Stimulated activated naive B cell treated with anti-CD40 and anti-IgM and Interleukin-4, amounts not matched to agents 10 μg/mL and 1 μg/mL and 100 μg/mL, for 72 hours (primary cell): Measurements from ENCODE around the gene PCDH1.
"Not testable (repeated sequence)": the region's sequence is repeated elsewhere in the genome, so short reads cannot be mapped to it uniquely, and the experiment has no call there.

Source experiments
- ATAC-seq, 2 donors: fragments of 150-1000 bp; cut with Tn5 transposase; replicated peaks; 2 replicates each; pipeline ENCODE4 v1.10.0; 2021; ENCODE audit warnings: moderate library complexity in 1 of 2
- DNase-seq: peaks from one replicate; pipeline ENCODE4 v3.0.0; 2021
- H3K27ac Mint-ChIP-seq: one replicate; pipeline ENCODE4 v1.8.0; 2022; ENCODE audit warnings: mild to moderate bottlenecking, mixed read lengths
- H3K27me3 Mint-ChIP-seq, 2 donors: one replicate each; pipeline ENCODE4 v1.8.0; 2022; ENCODE audit warnings: mixed read lengths in 2 of 2
- H3K36me3 Mint-ChIP-seq, 2 donors: one replicate each; pipeline ENCODE4 v1.8.0; 2022; ENCODE audit warnings: mixed read lengths in 2 of 2, mild to moderate bottlenecking in 1 of 2
- H3K4me1 Mint-ChIP-seq, 2 donors: one replicate each; pipeline ENCODE4 v1.8.0; 2022; ENCODE audit warnings: mixed read lengths in 2 of 2, mild to moderate bottlenecking in 1 of 2
- H3K4me3 Mint-ChIP-seq, 2 donors: one replicate each; pipeline ENCODE4 v1.8.0; 2022; ENCODE audit warnings: mild to moderate bottlenecking in 2 of 2, mixed read lengths in 2 of 2, moderate library complexity in 1 of 2
- H3K9me3 Mint-ChIP-seq, 2 donors: one replicate each; pipeline ENCODE4 v1.8.0; 2022; ENCODE audit warnings: mixed read lengths in 2 of 2, mild to moderate bottlenecking in 1 of 2

The PCDH1 gene

DNA sequence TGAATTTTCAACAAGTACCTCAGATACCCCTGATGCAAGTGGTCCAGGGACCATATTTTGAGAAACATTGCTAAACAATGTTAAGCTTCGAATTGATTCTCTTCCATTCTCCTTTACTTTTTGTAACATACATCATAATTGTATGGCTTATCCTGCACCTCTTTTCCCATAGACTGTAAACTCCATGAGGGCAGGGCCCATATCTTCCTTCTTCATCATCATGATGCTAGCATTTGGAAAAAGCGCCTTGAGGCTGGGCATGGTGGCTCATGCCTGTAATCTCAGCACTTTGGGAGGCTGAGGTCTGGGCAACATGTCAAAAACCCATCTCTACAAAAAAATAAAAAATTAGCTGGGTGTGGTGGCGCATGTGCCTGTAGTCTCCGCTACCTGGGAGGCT lies 31.0 kb upstream of the PCDH1 start:
- no peak overlapping the region for H3K27ac Mint-ChIP-seq
- peaks cover 0 to 1% of the 10 kb centered on the region in 2 donors for H3K36me3 Mint-ChIP-seq
- peaks cover 7 to 21% of the 10 kb centered on the region in 2 donors for H3K27me3 Mint-ChIP-seq
- ATAC-seq (no peak), DNase-seq (no peak)
- peaks cover 9 to 10% of the 10 kb centered on the region in 2 donors for H3K4me1 Mint-ChIP-seq
- H3K4me3 Mint-ChIP-seq, result no peak overlapping the region
- no peaks in the 10 kb centered on the region for H3K9me3 Mint-ChIP-seq

DNA sequence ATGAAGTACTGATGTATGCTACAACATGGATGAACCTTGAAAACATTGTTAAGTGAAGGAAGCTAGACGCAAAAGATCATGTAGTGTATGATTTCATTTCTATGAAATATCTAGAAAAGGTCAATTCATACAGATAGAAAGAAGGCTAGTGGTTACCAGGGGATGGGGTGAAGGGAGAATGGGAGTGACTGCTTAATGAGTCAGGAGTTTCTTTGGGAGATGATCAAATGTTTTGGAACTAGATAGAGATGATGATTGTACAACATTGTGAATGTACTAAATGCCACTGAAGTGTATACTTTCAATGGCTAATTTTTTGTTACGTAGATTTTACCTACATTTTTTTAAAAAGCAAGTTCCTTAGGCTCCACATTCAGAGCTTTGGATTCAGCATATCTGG lies 30.6 kb upstream of the PCDH1 start:
- peaks cover 8 to 10% of the 10 kb centered on the region in 2 donors for H3K4me1 Mint-ChIP-seq
- no peak overlapping the region for H3K4me3 Mint-ChIP-seq
- peaks cover 7 to 21% of the 10 kb centered on the region in 2 donors for H3K27me3 Mint-ChIP-seq
- H3K9me3 Mint-ChIP-seq, result no peaks in the 10 kb centered on the region
- ATAC-seq (no peak), DNase-seq (no peak)
- H3K27ac Mint-ChIP-seq, result no peak overlapping the region
- peaks cover 0 to 1% of the 10 kb centered on the region in 2 donors for H3K36me3 Mint-ChIP-seq

DNA sequence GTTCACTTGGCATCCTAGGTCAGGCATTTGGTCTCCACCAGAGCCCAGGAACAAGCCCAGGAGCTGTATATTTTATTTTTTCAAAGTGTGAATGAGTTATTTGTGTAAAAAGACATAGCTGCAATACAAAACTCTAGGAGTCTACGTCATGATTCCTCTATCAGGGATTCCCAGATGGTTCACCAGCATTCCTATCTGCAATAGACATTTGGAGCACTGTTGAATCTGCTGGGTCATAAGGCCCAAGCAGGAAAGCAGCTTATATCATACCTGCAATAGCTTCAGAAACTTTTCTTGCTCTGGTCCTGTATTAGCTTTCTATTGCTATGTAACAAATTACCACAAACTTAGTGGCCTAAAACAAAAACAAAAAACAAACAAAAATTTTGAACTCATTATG lies 28.8 kb upstream of the PCDH1 start:
- Mint-ChIP-seq H3K4me1 (peaks cover 0 to 2% of the 10 kb centered on the region in 2 donors), H3K4me3 (no peak overlapping the region), H3K27ac (no peak overlapping the region), H3K27me3 (peaks cover 7 to 23% of the 10 kb centered on the region in 2 donors), H3K36me3 (peaks cover 0 to 1% of the 10 kb centered on the region in 2 donors), H3K9me3 (no peaks in the 10 kb centered on the region)
- ATAC-seq (no peak), DNase-seq (no peak)

DNA sequence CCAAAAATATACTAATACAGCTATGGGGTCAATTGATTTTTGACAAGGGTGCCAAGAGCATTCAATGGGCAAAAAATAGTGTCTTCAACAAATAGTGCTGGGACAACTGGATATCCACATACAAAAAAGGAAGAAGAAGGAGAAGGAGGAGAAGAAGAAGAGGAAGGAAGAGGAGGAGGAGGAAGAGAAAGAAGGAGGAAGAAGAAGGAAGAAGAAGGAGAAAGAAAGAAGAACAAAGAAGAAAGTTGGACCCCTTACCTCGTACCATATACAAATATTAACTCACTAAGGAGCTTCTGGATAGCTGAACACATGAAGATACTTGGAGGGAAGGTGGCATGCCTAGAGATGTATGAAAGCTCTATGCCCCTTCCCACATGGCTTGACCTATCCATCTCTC lies 28.3 kb upstream of the PCDH1 start:
- ATAC-seq (no peak), DNase-seq (no peak)
- peaks cover 9 to 27% of the 10 kb centered on the region in 2 donors for H3K27me3 Mint-ChIP-seq
- H3K4me1 Mint-ChIP-seq, result peaks cover 0 to 2% of the 10 kb centered on the region in 2 donors
- H3K27ac Mint-ChIP-seq, result no peak overlapping the region
- H3K36me3 Mint-ChIP-seq, result peaks cover 0 to 1% of the 10 kb centered on the region in 2 donors
- H3K4me3 Mint-ChIP-seq, result no peak overlapping the region
- H3K9me3 Mint-ChIP-seq, result no peaks in the 10 kb centered on the region

DNA sequence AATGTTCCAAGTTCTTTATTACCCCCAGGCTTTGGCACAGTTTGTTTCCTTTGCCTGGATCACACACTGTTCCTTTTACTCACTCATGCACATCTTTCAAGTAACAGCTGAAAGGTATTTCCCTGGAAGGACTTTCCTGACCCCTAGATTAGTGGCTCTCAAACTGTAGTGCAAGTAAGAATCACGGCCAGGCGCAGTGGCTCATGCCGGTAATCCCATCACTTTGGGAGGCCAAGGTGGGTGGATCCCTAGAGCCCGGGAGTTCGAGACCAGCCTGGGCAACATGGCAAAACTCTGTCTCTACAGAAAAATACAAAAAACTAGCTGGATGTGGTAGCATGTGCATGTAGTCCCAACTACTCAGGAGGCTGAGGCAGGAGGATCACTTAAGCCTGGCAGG lies 26.3 kb upstream of the PCDH1 start:
- Mint-ChIP-seq H3K4me3 (no peak overlapping the region), H3K4me1 (peaks cover 0 to 2% of the 10 kb centered on the region in 2 donors), H3K27me3 (peaks cover 5 to 24% of the 10 kb centered on the region in 2 donors), H3K27ac (no peak overlapping the region), H3K36me3 (peaks cover 0 to 1% of the 10 kb centered on the region in 2 donors), H3K9me3 (no peaks in the 10 kb centered on the region)
- no peak for ATAC-seq
- no peak for DNase-seq

DNA sequence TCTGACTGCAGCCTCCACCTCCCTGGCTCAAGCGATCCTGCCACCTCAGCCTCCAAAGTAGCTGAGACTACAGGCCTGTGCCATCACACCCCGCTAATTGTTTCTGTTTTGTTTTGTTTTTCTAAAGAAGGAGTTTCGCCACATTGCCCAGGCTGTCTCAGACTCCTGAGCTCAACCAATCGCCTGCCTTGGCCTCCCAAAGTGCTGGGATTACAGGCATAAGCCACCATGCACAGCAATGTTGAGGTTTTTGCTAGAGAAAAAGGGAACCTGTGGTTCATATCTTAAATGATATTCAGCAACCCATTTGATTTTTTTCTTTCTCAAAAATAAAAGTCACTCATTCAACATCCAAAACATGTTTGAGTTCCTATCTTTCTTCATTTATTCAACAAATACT lies 25.1 kb upstream of the PCDH1 start:
- H3K27ac Mint-ChIP-seq, result no peak overlapping the region
- H3K9me3 Mint-ChIP-seq, result no peaks in the 10 kb centered on the region
- DNase-seq (no peak), ATAC-seq (no peak)
- H3K36me3 Mint-ChIP-seq, result peaks cover 0 to 1% of the 10 kb centered on the region in 2 donors
- H3K4me3 Mint-ChIP-seq, result no peak overlapping the region
- peaks cover 0 to 2% of the 10 kb centered on the region in 2 donors for H3K4me1 Mint-ChIP-seq
- peaks cover 5 to 24% of the 10 kb centered on the region in 2 donors for H3K27me3 Mint-ChIP-seq

DNA sequence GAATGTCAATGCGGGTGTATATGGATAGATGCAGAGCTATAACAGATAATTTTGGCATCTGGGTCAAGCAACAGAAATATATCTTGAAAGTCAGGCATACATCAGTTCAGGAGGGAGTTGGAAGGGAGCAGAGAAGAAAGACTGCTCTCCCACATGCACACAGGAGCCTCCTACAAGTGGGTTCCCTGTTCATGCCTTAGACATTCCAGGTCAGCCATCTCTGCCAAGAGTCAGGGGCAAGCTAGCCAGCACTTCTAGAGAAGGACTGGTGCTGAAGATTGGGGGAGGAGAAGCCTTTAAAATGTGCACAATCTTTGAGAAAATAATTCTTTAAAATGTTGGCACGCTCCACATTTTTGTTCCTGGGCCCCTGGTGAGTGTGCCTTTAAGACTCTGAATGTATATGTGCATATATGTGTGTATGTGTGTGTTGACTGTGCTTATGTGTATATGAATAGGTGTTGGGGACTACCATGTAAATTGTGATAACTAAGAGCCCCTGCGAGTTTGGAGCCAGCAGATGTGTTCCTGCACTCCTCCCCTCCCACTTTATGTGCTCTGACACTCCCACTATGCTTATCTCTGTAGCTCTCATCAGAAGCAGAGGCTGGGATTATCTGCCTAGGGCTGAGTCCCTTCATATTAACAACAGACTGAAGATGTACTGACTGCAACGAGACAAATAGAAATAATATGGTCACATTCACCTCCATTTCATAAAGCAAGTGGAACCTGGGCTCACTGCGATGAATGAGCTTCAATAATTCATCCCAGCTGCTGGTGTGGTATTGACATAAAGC lies 24.0 kb upstream of the PCDH1 start:
- ATAC-seq (no peak), DNase-seq (no peak)
- Mint-ChIP-seq H3K9me3 (no peaks in the 10 kb centered on the region), H3K27me3 (peaks cover 5 to 24% of the 10 kb centered on the region in 2 donors), H3K4me3 (no peak overlapping the region), H3K27ac (no peak overlapping the region), H3K4me1 (peaks cover 0 to 2% of the 10 kb centered on the region in 2 donors), H3K36me3 (peaks cover 0 to 1% of the 10 kb centered on the region in 2 donors)

DNA sequence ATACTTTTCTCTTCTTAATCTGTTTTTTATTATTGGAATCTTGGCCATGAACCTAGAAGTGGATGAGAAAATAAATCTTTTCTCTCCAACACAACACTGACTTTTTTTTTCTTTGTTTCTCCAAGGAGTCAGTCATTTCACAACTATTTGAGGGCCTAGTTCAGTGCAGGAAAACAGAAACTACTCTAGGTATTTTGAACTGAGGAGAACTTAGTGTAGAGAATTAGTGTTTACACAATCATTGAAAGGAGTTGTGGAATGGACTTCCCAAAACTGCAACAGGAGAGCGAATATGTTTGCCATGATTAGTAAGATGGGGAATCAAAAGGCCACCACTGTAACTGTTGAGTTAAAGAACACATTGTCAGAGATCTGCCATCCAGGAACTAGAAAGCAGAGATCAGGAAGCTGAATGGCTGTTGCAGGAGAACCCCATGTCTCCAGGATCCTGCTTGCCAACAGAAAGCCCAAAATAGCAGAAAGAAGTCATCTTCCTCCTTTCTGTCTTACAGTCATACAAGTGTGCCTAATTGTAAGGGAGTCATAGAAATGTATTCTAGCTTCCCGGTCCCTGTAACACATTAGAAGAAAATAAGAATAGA lies 20.3 kb upstream of the PCDH1 start:
- no peaks in the 10 kb centered on the region for H3K4me1 Mint-ChIP-seq
- no peaks in the 10 kb centered on the region for H3K36me3 Mint-ChIP-seq

DNA sequence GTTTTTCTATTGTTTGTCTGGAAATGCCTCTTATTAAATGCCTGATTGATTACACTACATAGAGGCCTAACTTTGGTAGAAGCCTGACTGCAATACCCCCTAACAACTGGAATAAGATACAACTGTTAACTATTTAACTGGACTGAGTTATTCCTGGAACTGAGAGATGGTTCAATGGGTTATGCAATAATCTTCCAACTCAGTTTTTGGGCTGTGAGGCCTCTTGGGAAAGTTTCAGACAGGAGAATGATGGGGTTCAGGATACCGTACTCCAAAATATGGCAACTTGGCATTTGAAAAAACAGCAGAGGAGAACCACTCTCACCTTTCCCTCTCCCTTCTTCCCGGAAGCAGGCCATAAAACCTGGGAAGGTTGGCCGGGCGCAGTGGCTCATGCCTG lies 19.2 kb upstream of the PCDH1 start:
- no peak overlapping the region for H3K4me3 Mint-ChIP-seq
- no peaks in the 10 kb centered on the region for H3K4me1 Mint-ChIP-seq
- H3K27ac Mint-ChIP-seq, result no peak overlapping the region
- DNase-seq (no peak), ATAC-seq (no peak)
- no peaks in the 10 kb centered on the region for H3K36me3 Mint-ChIP-seq
- H3K9me3 Mint-ChIP-seq, result no peaks in the 10 kb centered on the region
- peaks cover 9 to 19% of the 10 kb centered on the region in 2 donors for H3K27me3 Mint-ChIP-seq

More for the DNA sequence above, 20.3 kb upstream of the PCDH1 start:
- Mint-ChIP-seq H3K4me3 (no peak overlapping the region), H3K9me3 (no peaks in the 10 kb centered on the region), H3K27me3 (peaks cover 9 to 30% of the 10 kb centered on the region in 2 donors), H3K27ac (no peak overlapping the region)
- no peak for DNase-seq
- no peak for ATAC-seq

DNA sequence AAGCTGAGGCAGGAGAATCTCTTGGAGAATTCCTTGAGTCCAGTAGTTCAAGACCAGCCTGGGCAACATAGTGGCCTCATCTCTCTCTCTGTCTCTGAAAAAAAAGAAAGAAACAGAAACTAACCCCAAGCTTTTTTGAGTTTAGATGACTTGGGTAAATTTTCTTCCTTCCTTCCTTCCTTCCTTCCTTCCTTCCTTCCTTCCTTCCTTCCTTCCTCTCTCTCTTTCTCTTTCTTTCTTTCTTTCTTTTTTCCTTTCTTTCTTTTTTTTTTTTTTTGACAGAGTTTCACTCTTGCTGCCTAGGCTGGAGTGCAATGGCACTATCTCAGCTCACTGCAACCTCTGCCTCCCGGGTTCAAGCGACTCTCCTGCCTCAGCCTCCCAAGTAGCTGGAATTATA lies 12.2 kb upstream of the PCDH1 start:
- not testable (repeated sequence) for DNase-seq, H3K36me3 Mint-ChIP-seq, H3K4me3 Mint-ChIP-seq, H3K9me3 Mint-ChIP-seq, H3K27ac Mint-ChIP-seq, H3K4me1 Mint-ChIP-seq, ATAC-seq
- H3K27me3 Mint-ChIP-seq, result peaks cover 25 to 27% of the 10 kb centered on the region in 2 donors

DNA sequence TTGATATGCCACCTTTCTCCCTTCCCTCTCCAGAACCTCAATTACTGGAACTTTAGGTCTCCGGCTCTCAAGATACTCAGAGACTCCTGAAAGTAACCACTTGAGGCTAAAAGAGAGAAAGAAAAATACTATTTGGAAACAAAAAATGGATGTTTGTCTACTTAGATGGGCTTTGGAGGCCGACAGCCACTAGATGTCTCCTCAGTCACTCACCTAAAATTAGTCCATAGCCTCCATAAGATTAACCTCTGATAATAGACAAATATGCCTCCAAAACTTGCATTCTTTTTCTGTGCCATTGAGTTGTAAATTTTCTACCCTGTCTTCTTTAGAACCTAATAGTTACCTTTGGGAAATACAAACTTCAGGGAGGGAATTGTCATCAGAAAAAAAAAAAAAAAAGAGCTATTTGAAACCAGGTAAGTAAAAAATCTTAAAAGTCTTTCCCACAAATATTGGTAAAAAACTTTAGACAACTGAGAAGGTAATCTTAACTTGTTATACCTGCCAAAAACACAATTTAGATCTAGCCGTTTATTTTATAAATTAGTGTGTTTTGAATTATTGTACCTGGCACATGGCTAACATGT lies 11.2 kb upstream of the PCDH1 start:
- ATAC-seq, result no peak
- peaks cover 3 to 6% of the 10 kb centered on the region in 2 donors for H3K4me1 Mint-ChIP-seq
- H3K27me3 Mint-ChIP-seq, result peaks cover 31 to 37% of the 10 kb centered on the region in 2 donors
- no peak overlapping the region for H3K4me3 Mint-ChIP-seq
- no peak overlapping the region for H3K27ac Mint-ChIP-seq
- H3K36me3 Mint-ChIP-seq, result no peaks in the 10 kb centered on the region
- H3K9me3 Mint-ChIP-seq, result no peaks in the 10 kb centered on the region
- DNase-seq, result no peak

DNA sequence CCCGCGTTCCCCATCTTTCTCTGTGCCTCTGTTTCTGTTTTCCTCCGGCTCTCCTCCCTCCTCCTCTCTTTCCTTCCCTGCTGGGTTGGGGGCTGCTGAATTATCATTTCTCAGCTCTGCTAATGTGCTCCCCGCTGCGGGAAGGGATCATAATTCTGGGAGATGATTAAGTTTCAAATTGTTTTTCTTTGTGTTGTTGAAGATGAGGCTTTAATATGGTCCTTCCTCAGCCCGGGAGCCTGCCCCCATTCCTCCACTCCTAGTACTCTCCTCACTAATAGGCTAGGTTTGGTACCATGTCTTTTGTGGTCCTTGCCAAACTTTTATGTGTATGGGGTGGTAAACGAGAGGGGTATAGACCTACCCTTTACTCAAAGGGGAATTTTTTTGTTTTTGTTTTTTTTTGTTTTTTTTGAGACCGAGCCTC lies 5.7 kb upstream of the PCDH1 start:
- H3K27ac Mint-ChIP-seq, result no peak overlapping the region

DNA sequence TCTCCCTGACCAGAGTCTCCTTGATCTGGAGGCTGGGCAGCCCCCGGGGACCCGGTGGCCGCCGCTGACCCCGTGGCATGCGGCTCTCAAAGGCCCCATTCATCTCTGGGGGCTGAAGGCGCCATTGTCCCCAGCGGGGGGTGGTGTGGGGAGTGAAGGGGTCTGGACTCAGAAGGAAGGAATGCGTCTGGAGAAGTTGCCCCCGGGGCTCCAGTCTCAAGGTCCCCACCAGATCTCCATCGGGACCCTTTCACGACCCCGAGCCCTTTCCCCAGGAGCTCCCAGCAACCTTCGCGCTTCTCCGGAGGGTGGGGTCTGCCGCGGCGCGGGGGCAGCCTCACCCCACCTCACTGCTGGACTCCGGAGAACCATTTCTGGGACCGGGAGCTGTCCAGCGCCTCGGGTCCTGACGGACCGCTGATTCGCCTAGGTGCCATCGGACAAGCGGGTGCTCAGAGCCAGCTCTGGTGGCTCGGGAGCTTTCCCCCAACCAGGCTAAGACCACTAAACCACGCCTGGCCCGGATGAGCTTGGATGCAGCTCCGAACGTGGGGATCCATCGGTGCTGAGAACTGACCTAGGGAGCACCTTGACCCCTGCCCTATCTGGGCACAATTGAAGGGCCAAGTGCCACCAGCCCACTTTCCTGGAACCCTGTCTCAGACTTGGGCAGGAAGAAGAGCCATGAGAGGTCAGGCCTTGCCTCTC lies 5.1 kb upstream of the PCDH1 start:
- Mint-ChIP-seq H3K9me3 (no peaks in the 10 kb centered on the region), H3K36me3 (no peaks in the 10 kb centered on the region), H3K27me3 (peaks cover 66 to 80% of the 10 kb centered on the region in 2 donors), H3K4me3 (no peak overlapping the region), H3K27ac (no peak overlapping the region), H3K4me1 (peaks cover 14 to 23% of the 10 kb centered on the region in 2 donors)
- DNase-seq (no peak), ATAC-seq (no peak)

More for the DNA sequence above, 5.7 kb upstream of the PCDH1 start:
- DNase-seq (no peak), ATAC-seq (no peak)
- Mint-ChIP-seq H3K4me3 (no peak overlapping the region), H3K36me3 (no peaks in the 10 kb centered on the region), H3K9me3 (no peaks in the 10 kb centered on the region), H3K27me3 (peaks cover 63 to 74% of the 10 kb centered on the region in 2 donors), H3K4me1 (peaks cover 9 to 20% of the 10 kb centered on the region in 2 donors)

DNA sequence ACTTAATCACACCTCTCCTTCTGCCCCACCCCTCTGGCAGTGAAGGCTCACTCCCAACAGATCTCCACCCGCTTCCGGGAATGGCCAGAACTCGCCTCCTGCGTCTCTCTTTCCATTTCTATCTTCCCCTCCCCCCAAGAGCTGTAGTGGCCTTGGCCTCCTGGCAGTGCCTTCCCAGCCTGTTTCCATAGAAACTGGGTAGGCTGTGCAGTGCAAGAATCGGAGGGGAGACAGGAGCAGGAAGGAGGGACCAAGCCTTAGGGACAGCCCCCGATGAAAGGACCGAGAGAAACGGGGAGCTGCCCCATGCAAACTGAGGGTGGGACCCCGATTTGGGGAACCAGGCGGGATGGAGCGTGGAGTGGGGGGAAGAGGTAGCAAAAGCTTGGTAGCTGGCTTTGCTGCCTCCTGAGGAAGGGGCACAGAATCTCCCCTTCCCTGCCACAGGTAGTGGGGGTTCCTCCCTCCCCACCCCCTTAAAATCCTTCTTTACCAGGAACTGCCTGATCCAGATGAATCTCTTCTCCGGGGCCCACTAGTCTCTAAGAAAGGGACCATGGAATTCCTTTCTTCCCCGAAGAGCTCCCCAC lies 4.5 kb upstream of the PCDH1 start:
- ATAC-seq (no peak), DNase-seq (no peak)
- Mint-ChIP-seq H3K36me3 (no peaks in the 10 kb centered on the region), H3K4me3 (no peak overlapping the region), H3K27me3 (peaks cover 67 to 83% of the 10 kb centered on the region in 2 donors), H3K9me3 (no peaks in the 10 kb centered on the region), H3K27ac (no peak overlapping the region), H3K4me1 (peaks cover 14 to 26% of the 10 kb centered on the region in 2 donors)
